ENCODE data around the gene ESR1.

DNA sequence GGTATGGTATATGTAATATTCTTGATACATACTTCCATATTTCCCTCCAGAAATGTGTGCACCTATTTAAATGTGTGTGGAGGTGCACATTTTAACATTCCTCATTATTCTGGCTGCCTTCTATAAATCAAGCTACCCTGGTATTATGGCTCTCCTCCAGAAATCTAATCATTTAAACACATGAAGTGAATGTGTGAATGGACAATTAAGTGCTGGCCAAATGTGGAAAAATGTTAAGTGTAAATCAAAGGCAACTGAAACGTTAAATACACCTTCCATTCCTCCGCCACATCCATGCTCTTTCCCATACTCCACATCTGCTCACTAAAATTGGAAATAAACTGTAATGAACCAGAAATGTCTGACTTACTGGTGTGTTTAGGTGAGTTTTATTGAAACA is 24.9 kb upstream of the ESR1 start:
- no peak for TF ChIP-seq EP300 (IDR thresholded peaks at IDR 0.05)
- TF ChIP-seq POLR2A (IDR thresholded peaks at IDR 0.05), result no peak
